Mesenchymal stem cell (in vitro differentiated cells and primary cell): ENCODE data around the gene MTCL1.

Experiments used
- DNase-seq: peaks from one replicate; pipeline ENCODE4 v3.0.0-alpha.2; 2013
- H2AFZ ChIP-seq: one replicate; pipeline ENCODE4 v1.6.1; 2013; ENCODE audit warnings: low read depth, mild to moderate bottlenecking, control low read depth, inconsistent platforms, low read length, moderate library complexity
- H2AK5ac ChIP-seq: 2 replicates; pipeline ENCODE4 v1.6.1; 2013; ENCODE audit warnings: low read length, moderate library complexity, mild to moderate bottlenecking, inconsistent platforms; ENCODE audit not compliant: severe bottlenecking
- H2BK120ac ChIP-seq: one replicate; pipeline ENCODE4 v1.6.1; 2013; ENCODE audit warnings: low read depth, mild to moderate bottlenecking, inconsistent platforms, low read length, moderate library complexity
- H2BK12ac ChIP-seq, 2 experiments: one replicate each; pipeline ENCODE4 v1.6.1; 2013; ENCODE audit warnings: inconsistent platforms in 2 of 2, low read length in 2 of 2, mild to moderate bottlenecking in 2 of 2, moderate library complexity in 2 of 2, control low read depth in 1 of 2
- H2BK15ac ChIP-seq: one replicate; pipeline ENCODE4 v1.6.1; 2013; ENCODE audit warnings: mild to moderate bottlenecking, low read depth, inconsistent platforms; ENCODE audit not compliant: poor library complexity, severe bottlenecking
- H2BK5ac ChIP-seq: 2 replicates; pipeline ENCODE4 v1.6.1; 2013; ENCODE audit warnings: low read depth, mild to moderate bottlenecking, low read length, control low read depth, inconsistent platforms; ENCODE audit not compliant: poor library complexity, severe bottlenecking
- H3K14ac ChIP-seq, 2 experiments: one replicate each; pipeline ENCODE4 v1.6.1; 2013; ENCODE audit warnings: inconsistent platforms in 2 of 2, low read length in 2 of 2, control low read depth in 1 of 2, mild to moderate bottlenecking in 1 of 2, moderate library complexity in 1 of 2
- H3K18ac ChIP-seq, 2 experiments: one replicate each; pipeline ENCODE4 v1.6.1; 2013; ENCODE audit warnings: inconsistent platforms in 2 of 2, low read length in 2 of 2, control low read depth in 1 of 2, low read depth in 1 of 2, mild to moderate bottlenecking in 1 of 2
- H3K23ac ChIP-seq, 2 experiments: one replicate each; pipeline ENCODE4 v1.6.1; 2013; ENCODE audit warnings: inconsistent platforms in 2 of 2, low read length in 2 of 2, mild to moderate bottlenecking in 2 of 2, moderate library complexity in 2 of 2, control low read depth in 1 of 2
- H3K27ac ChIP-seq: 2 replicates; pipeline ENCODE4 v1.5.1; 2013; ENCODE audit warnings: mild to moderate bottlenecking, moderate library complexity, low read length, control low read depth, inconsistent platforms; ENCODE audit not compliant: poor library complexity, severe bottlenecking
- H3K27me3 ChIP-seq, 2 experiments: 2 replicates each; pipeline versions ENCODE4 v1.6.1 to v1.7.0; 2013; ENCODE audit warnings: low read length in 2 of 2, mild to moderate bottlenecking in 2 of 2, moderate library complexity in 2 of 2, control low read depth in 1 of 2, inconsistent platforms in 1 of 2; ENCODE audit not compliant: control insufficient read depth in 1 of 2, insufficient read depth in 1 of 2
- H3K36me3 ChIP-seq, 2 experiments: 2 replicates each; pipeline versions ENCODE4 v1.6.1 to v1.7.0; 2013; ENCODE audit warnings: low read length in 2 of 2, control low read depth in 1 of 2, inconsistent platforms in 1 of 2, low read depth in 1 of 2, mild to moderate bottlenecking in 1 of 2; ENCODE audit not compliant: insufficient read depth in 2 of 2, control insufficient read depth in 1 of 2
- H3K4ac ChIP-seq, 2 experiments: one replicate each; pipeline ENCODE4 v1.6.1; 2013; ENCODE audit warnings: inconsistent platforms in 2 of 2, low read length in 2 of 2, mild to moderate bottlenecking in 2 of 2, moderate library complexity in 2 of 2, control low read depth in 1 of 2, low read depth in 1 of 2
- H3K4me1 ChIP-seq: 2 replicates; pipeline ENCODE4 v1.6.1; 2013; ENCODE audit warnings: low read depth, low read length, control low read depth; ENCODE audit not compliant: control insufficient read depth, insufficient read depth
- H3K4me2 ChIP-seq: 2 replicates; pipeline ENCODE4 v1.6.1; 2013; ENCODE audit warnings: low read length, mild to moderate bottlenecking, inconsistent platforms; ENCODE audit not compliant: poor library complexity, severe bottlenecking
- H3K4me3 ChIP-seq, 2 experiments: 2 replicates each; pipeline versions ENCODE4 v1.5.1 to v1.7.0; 2013; ENCODE audit warnings: low read length in 2 of 2, mild to moderate bottlenecking in 2 of 2, control low read depth in 1 of 2, low read depth in 1 of 2; ENCODE audit not compliant: insufficient read depth in 1 of 2
- H3K79me1 ChIP-seq: replicated peaks from 2 replicates; pipeline ENCODE4 v1.6.1; 2013; ENCODE audit warnings: mild to moderate bottlenecking, control low read depth, low read length, inconsistent platforms; ENCODE audit not compliant: poor library complexity, severe bottlenecking
- H3K9ac ChIP-seq: 2 replicates; pipeline ENCODE4 v1.7.0; 2013; ENCODE audit warnings: mild to moderate bottlenecking, low read length, moderate library complexity
- H3K9me3 ChIP-seq: 2 replicates; pipeline ENCODE4 v1.7.0; 2013; ENCODE audit warnings: mild to moderate bottlenecking, low read length; ENCODE audit not compliant: control insufficient read depth
- H4K8ac ChIP-seq: one replicate; pipeline ENCODE4 v1.6.1; 2013; ENCODE audit warnings: inconsistent platforms, mild to moderate bottlenecking, low read length, moderate library complexity
- H4K91ac ChIP-seq: one replicate; pipeline ENCODE4 v1.6.1; 2013; ENCODE audit warnings: mild to moderate bottlenecking, low read length, inconsistent platforms
- WGBS: methylation state at CpG from one replicate; pipeline ENCODE4 v1.1.7; 2013; ENCODE audit warnings: mixed read lengths; 5-methylcytosine and 5-hydroxymethylcytosine counted together

MTCL1 gene

GRCh38 chr18:8662560-8663255, 42.6 kb upstream of the MTCL1 start:
- no peak overlapping the region for H3K4me3 ChIP-seq
- H3K4ac ChIP-seq: no peak overlapping the region
- H3K79me1 ChIP-seq: no peaks in the 10 kb centered on the region
- no peak for DNase-seq
- no peak overlapping the region for H2BK120ac ChIP-seq
- H2AK5ac ChIP-seq: no peak overlapping the region
- no peak overlapping the region for H2BK5ac ChIP-seq
- no peak overlapping the region for H3K14ac ChIP-seq
- H4K8ac ChIP-seq: no peak overlapping the region
- no peaks in the 10 kb centered on the region for H3K36me3 ChIP-seq
- no peak overlapping the region for H2BK12ac ChIP-seq
- peaks cover 15% of the 10 kb centered on the region for H3K4me1 ChIP-seq
- H3K18ac ChIP-seq: no peak overlapping the region
- H2BK15ac ChIP-seq: no peak overlapping the region
- H3K9me3 ChIP-seq: no peaks in the 10 kb centered on the region
- 74% methylated on average over 20 of the region's 20 CpGs for WGBS
- H3K27ac ChIP-seq: no peak overlapping the region
- H2AFZ ChIP-seq: no peak overlapping the region
- no peaks in the 10 kb centered on the region for H3K27me3 ChIP-seq
- H3K23ac ChIP-seq: no peak overlapping the region
- peak overlapping the region; percentile 35 for H4K91ac ChIP-seq
- H3K4me2 ChIP-seq: no peak overlapping the region
- no peak overlapping the region for H3K9ac ChIP-seq

- Histone ChIP-seq H3K27me3 (no peaks in the 10 kb centered on the region), H3K4me3 (no peak overlapping the region), H3K18ac (no peak overlapping the region), H3K4me1 (peaks cover 6% of the 10 kb centered on the region), H2AFZ (no peak overlapping the region), H3K23ac (no peak overlapping the region), H3K9me3 (no peaks in the 10 kb centered on the region), H2BK120ac (no peak overlapping the region), H3K79me1 (no peaks in the 10 kb centered on the region), H3K36me3 (no peaks in the 10 kb centered on the region), H2AK5ac (no peak overlapping the region), H3K14ac (no peak overlapping the region), H4K8ac (no peak overlapping the region), H2BK5ac (no peak overlapping the region), H3K4me2 (no peak overlapping the region), H3K4ac (no peak overlapping the region), H4K91ac (no peak overlapping the region), H3K9ac (no peak overlapping the region), H3K27ac (no peak overlapping the region), H2BK15ac (no peak overlapping the region), H2BK12ac (no peak overlapping the region)
- peak; percentile 44 for DNase-seq
- WGBS: 81% methylated on average over 2 of the region's 3 CpGs
Observed at GRCh38 chr18:8667846-8668245, 37.5 kb upstream of the MTCL1 start.

- Histone ChIP-seq H3K4me1 (peaks cover 3% of the 10 kb centered on the region), H4K8ac (no peak overlapping the region), H3K4me3 (no peak overlapping the region), H3K4ac (no peak overlapping the region), H3K18ac (peak overlapping the region in 1 of 2 experiments; percentile 18), H4K91ac (no peak overlapping the region), H2BK12ac (peak overlapping the region in 1 of 2 experiments; percentile 18), H2AK5ac (no peak overlapping the region), H2BK5ac (no peak overlapping the region), H3K23ac (no peak overlapping the region), H3K79me1 (no peaks in the 10 kb centered on the region), H3K9ac (no peak overlapping the region), H3K14ac (no peak overlapping the region), H3K9me3 (no peaks in the 10 kb centered on the region), H3K27me3 (no peaks in the 10 kb centered on the region), H3K27ac (no peak overlapping the region), H2AFZ (no peak overlapping the region), H3K4me2 (no peak overlapping the region), H2BK15ac (no peak overlapping the region), H2BK120ac (no peak overlapping the region), H3K36me3 (no peaks in the 10 kb centered on the region)
- no peak for DNase-seq
Observed at GRCh38 chr18:8668381-8668780, 37.0 kb upstream of the MTCL1 start.

- H3K4me3 ChIP-seq: no peak overlapping the region
- DNase-seq: no peak
- no peak overlapping the region for H3K18ac ChIP-seq
- H2AFZ ChIP-seq: no peak overlapping the region
- H3K4ac ChIP-seq: no peak overlapping the region
- no peaks in the 10 kb centered on the region for H3K36me3 ChIP-seq
- 83% methylated on average over 4 of the region's 4 CpGs for WGBS
- H2BK12ac ChIP-seq: no peak overlapping the region
- no peak overlapping the region for H2BK5ac ChIP-seq
- no peak overlapping the region for H2BK15ac ChIP-seq
- H4K91ac ChIP-seq: no peak overlapping the region
- peaks cover 3% of the 10 kb centered on the region for H3K4me1 ChIP-seq
- H3K4me2 ChIP-seq: no peak overlapping the region
- H3K14ac ChIP-seq: no peak overlapping the region
- no peaks in the 10 kb centered on the region for H3K79me1 ChIP-seq
- H2BK120ac ChIP-seq: no peak overlapping the region
- no peak overlapping the region for H3K23ac ChIP-seq
- H3K27ac ChIP-seq: no peak overlapping the region
- H3K27me3 ChIP-seq: no peaks in the 10 kb centered on the region
- H4K8ac ChIP-seq: no peak overlapping the region
- no peaks in the 10 kb centered on the region for H3K9me3 ChIP-seq
- no peak overlapping the region for H2AK5ac ChIP-seq
- H3K9ac ChIP-seq: no peak overlapping the region
Observed at GRCh38 chr18:8669571-8669970, 35.8 kb upstream of the MTCL1 start.
